Measurements from ENCODE around the gene UNC5C.
A peak's percentile ranks its signal among the peaks of the same experiment; 100 is the strongest.

The UNC5C gene

GRCh38 chr4:95265814-95266740 is 282.7 kb downstream of the UNC5C start:
- DNase-seq (ENCODE audit: low spot score) = no peak

- no peak for DNase-seq (ENCODE audit: low spot score)
These were observed 283.9 kb downstream of the UNC5C start for GRCh38 chr4:95264843-95265242.

GRCh38 chr4:95263960-95264359 is 284.8 kb downstream of the UNC5C start:
- DNase-seq (ENCODE audit: low spot score) = peak; percentile 66

DNA sequence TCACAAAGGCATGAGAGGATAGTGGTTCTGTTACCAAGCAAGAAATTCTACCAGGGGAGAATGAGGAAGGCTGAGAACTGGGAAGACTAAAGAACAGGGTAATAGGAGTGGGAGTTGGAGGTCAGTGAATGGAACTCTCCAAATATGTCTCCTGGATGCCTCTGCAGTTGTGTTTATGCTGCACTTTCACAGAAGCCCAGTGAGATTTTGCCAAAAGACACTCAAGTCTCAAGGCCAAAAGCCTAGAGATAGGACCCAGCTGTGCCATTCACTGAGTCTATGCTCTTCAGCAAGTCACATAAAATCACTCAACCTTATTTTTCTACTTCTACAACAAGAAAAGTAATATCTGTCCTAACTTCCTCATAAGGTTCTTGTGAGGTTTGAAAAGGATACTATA is 285.4 kb downstream of the UNC5C start:
- no peak for DNase-seq (ENCODE audit: low spot score)

- DNase-seq (ENCODE audit: low spot score) = no peak
These were observed 292.5 kb downstream of the UNC5C start for GRCh38 chr4:95256108-95256835.

- no peak for DNase-seq (ENCODE audit: low spot score)
These were observed 293.2 kb downstream of the UNC5C start for GRCh38 chr4:95255396-95256107.

DNA sequence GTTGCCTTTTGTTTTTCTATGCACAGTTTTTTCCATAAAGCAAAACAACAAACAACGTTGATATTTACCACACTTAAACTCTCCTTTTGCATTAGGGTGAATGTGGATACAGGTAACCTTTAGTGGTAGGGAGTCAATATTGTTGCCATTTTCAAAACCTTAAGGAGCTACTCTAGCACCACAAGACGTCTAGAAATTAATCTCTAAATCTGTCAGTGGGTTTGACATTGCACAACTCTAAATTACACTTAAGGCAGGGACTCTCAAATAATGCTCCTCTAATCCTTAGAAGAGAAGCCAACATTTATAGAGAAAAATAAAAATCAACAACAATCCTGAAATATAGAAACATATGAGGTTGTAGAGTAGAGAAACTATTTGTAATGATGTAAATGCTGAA is 297.2 kb downstream of the UNC5C start:
- no peak for DNase-seq (ENCODE audit: low spot score)

DNA sequence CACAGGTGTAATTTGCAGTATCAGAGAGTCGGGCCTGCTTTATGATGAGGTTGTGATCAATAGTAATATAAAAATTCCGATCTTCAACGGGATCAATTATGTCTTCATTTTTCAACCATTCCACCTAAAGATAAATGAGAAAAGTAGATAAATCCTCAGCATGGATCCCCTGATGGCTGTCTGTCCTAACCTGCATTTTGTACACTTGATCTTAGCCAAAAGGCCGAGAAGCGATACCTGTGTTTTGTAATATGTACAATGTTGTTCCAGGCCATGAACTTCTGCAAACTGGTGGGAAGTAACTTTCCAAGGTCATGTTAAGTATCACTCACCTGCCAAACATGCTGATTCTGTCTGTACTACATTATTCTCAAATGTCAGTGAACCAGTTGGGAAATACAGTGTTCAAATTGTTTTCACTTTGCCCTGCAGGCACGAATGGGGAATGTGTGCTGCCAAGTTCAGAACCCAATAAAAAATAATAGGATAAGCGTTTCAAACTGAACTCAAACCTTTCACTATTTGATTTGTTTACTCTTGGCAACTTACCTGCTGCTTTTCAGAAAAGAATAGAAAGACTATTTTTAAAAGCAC is 298.1 kb downstream of the UNC5C start:
- DNase-seq (ENCODE audit: low spot score) = no peak

- no peak for DNase-seq (ENCODE audit: low spot score)
These were observed 299.2 kb downstream of the UNC5C start for GRCh38 chr4:95249426-95250021.

- no peak for DNase-seq (ENCODE audit: low spot score)
These were observed 299.9 kb downstream of the UNC5C start for GRCh38 chr4:95248720-95249425.

DNA sequence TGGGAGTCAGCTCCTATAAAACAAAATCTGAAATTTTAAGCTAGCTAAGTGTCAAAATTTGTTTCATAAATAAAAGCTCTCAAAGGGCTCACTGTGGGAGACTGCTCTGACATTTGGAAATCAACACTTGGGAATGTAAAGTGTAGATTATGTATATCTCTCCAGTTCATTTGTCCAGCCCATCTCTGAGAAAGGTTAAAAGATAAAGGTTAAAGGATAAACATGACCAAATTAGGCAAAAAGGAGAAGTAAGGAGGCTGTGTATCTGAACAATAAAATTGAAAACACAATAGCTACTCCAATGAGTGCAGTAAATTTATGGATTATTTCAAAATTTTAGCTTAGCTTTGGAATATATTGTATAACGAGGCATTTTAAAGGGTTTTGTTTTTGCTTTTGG is 304.9 kb downstream of the UNC5C start:
- no peak for DNase-seq (ENCODE audit: low spot score)

DNA sequence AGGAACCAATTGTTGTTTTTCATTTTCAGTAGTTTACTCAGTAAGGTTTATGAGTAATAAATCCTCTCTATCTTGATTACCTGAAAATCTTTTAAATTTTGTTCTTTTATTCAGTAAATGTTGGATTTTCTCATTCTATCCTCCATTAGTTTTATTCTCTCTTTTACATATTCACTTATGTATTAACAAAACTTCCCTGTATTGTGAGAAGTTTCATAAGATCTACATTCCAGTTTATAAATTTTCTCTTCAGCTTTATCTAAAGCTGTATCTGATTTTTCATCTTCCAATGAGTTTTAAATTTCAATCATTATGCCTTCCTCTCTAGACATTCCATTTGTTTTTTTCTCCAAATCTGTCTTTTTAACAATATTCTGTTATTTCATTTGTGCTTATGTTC is 310.2 kb downstream of the UNC5C start:
- DNase-seq (ENCODE audit: low spot score) = no peak

DNA sequence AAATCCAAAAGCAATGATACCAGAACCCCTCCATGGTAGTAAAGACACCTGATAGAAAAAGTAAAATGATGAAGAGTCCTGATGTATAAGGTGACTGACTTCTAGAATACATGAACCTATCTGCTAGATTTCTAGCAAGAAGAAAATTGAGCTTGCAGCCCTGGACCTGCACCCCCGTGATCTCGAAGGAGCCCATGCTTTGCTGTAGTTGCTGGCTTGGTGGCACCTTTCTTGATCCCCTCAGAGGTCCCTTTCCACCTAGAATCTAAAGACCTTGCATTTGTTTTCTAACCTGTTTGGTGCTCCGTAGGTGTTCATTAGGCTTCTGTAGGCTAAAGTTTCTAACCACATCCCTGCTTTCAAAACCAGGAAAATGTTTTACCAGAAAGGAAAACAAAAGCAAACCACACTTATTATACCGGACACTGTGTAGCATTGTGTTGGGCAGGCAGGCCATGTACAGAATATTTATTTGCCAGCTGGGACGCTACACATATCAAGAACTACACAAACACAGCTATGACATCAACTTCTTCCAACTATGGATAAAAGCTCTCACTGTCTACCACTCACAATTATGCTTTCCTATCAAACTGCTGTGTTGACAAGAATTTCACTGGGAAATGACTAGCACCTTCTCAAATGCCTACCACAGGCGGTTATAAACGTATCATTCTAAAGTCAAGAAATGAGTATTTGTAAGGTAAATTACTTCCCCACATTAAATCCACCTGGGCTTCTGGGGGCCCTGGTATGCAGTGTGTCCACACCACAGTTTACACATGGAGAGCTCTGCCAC is 316.2 kb downstream of the UNC5C start:
- peak; percentile 91 for DNase-seq (ENCODE audit: low spot score)

GRCh38 chr4:95231681-95232080 is 317.1 kb downstream of the UNC5C start:
- no peak for DNase-seq (ENCODE audit: low spot score)

DNA sequence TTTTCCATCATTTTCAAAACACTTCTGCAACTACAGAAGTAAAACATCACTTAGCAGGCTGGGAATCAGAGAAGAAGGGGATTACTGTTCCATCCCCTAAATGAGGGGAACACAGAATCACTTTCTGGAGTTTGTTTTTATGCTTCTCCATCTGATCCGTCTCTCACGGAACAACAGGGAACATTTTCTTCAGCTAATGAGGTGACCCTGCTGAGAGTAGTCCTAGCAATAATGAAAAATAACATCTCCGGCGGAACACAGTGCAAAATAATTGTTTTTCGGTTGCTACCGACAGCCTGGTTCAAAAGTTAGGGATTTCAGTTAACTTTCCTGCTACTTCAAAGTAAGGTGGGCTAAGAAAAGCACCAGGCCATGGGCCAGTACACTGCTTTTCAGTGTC is 322.9 kb downstream of the UNC5C start:
- DNase-seq (ENCODE audit: low spot score) = no peak

GRCh38 chr4:95224402-95224801 is 324.4 kb downstream of the UNC5C start:
- no peak for DNase-seq (ENCODE audit: low spot score)

GRCh38 chr4:95220205-95221175 is 328.3 kb downstream of the UNC5C start:
- DNase-seq (ENCODE audit: low spot score) = no peak

DNA sequence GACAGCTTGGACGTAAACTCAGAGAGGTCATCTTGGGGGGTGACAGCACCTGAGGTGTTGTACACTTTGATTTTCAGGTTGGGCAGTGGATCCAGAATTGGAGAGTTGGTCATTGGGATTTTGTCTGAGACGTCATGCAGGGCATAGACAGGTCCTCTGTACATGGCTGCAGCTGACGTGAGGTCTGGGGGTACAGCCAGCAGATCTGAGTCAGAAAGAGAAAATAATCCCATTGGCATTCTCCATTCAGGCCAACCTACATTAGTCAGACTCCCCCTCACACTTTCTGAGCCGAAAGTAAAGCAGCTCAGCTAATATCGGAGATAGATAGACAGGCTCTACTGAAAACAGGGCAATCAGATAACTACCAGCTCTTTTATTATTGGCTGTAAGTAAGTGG is 329.7 kb downstream of the UNC5C start:
- no peak for DNase-seq (ENCODE audit: low spot score)

DNA sequence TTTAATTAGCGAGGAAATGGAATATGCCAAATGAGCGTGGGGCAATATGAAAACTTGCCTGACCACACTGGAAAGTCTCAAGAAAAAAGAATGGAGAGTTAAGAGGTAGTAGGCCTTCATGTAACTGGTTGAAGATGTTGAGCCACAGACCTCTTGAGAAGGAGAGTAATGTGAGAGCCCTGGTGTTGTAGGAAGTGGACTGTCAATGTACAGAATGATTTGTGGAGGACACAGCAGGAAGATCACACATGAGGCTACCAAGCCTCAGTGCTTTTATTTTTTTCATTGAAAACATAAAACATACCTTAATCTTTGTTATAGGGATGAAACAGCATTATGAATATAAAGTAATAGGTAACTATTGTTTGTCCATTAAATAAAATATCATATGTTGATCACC is 331.6 kb downstream of the UNC5C start:
- DNase-seq (ENCODE audit: low spot score) = no peak

Measured in putamen (tissue), 1 donor.